AG10803 (cell line): ENCODE results near the gene ARID5A.
"Not testable (repeated sequence)": the region's sequence is repeated elsewhere in the genome, so short reads cannot be mapped to it uniquely, and the experiment has no call there.

ENCODE experiments used
- DNase-seq: peaks from one replicate; pipeline ENCODE4 v3.0.0; 2010; ENCODE audit warnings: low read depth
- H3K4me3 ChIP-seq: 2 replicates; pipeline ENCODE4 v1.5.1; 2011; ENCODE audit warnings: mild to moderate bottlenecking, low read length, control low read depth
- CTCF ChIP-seq: conservative IDR thresholded peaks from 2 replicates; pipeline ENCODE4 v1.5.1; 2011; ENCODE audit warnings: mild to moderate bottlenecking, low read length, control low read depth, inconsistent platforms

ARID5A gene

GRCh38 chr2:96549967-96550786 is 13.6 kb downstream of the ARID5A start:
- no peak; the same call in 1 of the 2 replicates for TF ChIP-seq CTCF
- H3K4me3 ChIP-seq, result no peak overlapping the region
- no peak for DNase-seq

- no peak for TF ChIP-seq CTCF
- DNase-seq, result no peak
- no peak overlapping the region for H3K4me3 ChIP-seq
Measured at GRCh38 chr2:96550787-96551604, 14.4 kb downstream of the ARID5A start.

- no peak for TF ChIP-seq CTCF
- no peak for DNase-seq
- no peak overlapping the region for H3K4me3 ChIP-seq
Measured at GRCh38 chr2:96551605-96552314, 15.2 kb downstream of the ARID5A start.

GRCh38 chr2:96552315-96553175 is 16.0 kb downstream of the ARID5A start:
- DNase-seq, result no peak
- no peak overlapping the region for H3K4me3 ChIP-seq
- no peak for TF ChIP-seq CTCF

- TF ChIP-seq CTCF, result no peak
- DNase-seq, result no peak
- no peak overlapping the region for H3K4me3 ChIP-seq
Measured at GRCh38 chr2:96553176-96553956, 16.8 kb downstream of the ARID5A start.

- H3K4me3 ChIP-seq, DNase-seq: not testable (repeated sequence)
Measured at GRCh38 chr2:96553957-96554292, 17.4 kb downstream of the ARID5A start.
